ENCODE results near the gene SEMA3D. TPM values are rescaled to one million over a fixed set of nuclear protein-coding genes. Genes with fewer than 3 reads are reported as not detected.

SEMA3D gene
- total RNA-seq, 3 donors from 2014 or later (not counting 1 experiment from before 2014, with no cell fraction given): not detected

DNA sequence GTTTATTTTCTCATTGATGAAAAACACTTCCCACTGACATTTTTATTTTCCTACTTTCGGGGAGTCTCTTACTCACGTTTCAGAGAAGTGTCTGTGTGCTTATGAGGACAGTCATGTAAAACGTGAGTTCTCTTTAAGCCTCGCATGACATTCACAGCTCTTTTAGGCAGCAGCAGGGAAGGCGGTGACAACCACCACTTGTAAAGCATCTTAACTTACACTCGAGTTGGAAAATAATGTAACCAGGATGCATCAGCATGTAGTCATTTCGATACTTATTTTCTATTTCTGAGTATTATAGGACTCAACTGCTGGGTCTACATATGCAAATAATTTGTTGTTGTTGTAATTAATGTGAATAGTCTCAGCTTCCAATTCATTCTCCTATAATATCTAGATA, 153.6 kb downstream of the SEMA3D start:
- Histone ChIP-seq H3K4me1 (ENCODE audit: control insufficient read depth, insufficient read depth, low read length) (no peaks in the 10 kb centered on the region), H3K4me3 (ENCODE audit: low read length) (no peak overlapping the region), H3K36me3 (ENCODE audit: control insufficient read depth, insufficient read depth, low read length) (no peaks in the 10 kb centered on the region), H3K9me3 (ENCODE audit: control insufficient read depth, insufficient read depth, low read length) (no peaks in the 10 kb centered on the region), H3K27ac (ENCODE audit: low read length) (no peak overlapping the region), H3K27me3 (ENCODE audit: control insufficient read depth, insufficient read depth, low read length) (no peaks in the 10 kb centered on the region)
- WGBS (ENCODE audit: insufficient coverage): 73% methylated on average over 6 of the region's 7 CpGs
- Mint-ChIP-seq H3K36me3 (no peaks in the 10 kb centered on the region), H3K27ac (no peak overlapping the region), H3K4me1 (no peaks in the 10 kb centered on the region), H3K4me3 (no peak overlapping the region), H3K9me3 (peaks cover 0 to 5% of the 10 kb centered on the region in 2 donors), H3K27me3 (ENCODE audit: low read depth in 2 of 2) (no peaks in the 10 kb centered on the region)
- DNase-seq (no peak), ATAC-seq (no peak)
- TF ChIP-seq, protein P1, sequence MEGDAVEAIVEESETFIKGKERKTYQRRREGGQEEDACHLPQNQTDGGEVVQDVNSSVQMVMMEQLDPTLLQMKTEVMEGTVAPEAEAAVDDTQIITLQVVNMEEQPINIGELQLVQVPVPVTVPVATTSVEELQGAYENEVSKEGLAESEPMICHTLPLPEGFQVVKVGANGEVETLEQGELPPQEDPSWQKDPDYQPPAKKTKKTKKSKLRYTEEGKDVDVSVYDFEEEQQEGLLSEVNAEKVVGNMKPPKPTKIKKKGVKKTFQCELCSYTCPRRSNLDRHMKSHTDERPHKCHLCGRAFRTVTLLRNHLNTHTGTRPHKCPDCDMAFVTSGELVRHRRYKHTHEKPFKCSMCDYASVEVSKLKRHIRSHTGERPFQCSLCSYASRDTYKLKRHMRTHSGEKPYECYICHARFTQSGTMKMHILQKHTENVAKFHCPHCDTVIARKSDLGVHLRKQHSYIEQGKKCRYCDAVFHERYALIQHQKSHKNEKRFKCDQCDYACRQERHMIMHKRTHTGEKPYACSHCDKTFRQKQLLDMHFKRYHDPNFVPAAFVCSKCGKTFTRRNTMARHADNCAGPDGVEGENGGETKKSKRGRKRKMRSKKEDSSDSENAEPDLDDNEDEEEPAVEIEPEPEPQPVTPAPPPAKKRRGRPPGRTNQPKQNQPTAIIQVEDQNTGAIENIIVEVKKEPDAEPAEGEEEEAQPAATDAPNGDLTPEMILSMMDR (IDR thresholded peaks at IDR 0.05): no peak
- intact Hi-C loops (cut with micrococcal nuclease): no loop called here

DNA sequence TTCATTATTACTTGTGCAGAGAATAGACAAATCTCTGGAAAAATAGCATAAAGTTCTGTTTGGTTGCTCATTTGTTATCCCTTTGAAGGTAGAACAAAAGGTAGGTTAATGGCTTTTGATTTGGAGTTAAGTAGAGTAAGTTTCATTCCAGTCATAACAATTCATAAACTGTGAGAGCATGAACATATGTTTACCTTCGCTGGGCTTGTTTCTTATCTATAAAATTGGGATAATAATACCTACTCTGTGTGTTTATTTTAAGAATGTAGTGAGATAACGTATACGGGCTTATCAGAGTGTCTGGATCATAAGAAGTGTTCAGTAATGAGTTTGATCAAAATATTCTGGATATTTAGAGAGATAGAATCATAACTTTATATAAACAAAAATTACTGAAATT, 155.4 kb downstream of the SEMA3D start:
- Histone ChIP-seq H3K9me3 (ENCODE audit: control insufficient read depth, insufficient read depth, low read length) (no peaks in the 10 kb centered on the region), H3K4me3 (ENCODE audit: low read length) (no peak overlapping the region), H3K27me3 (ENCODE audit: control insufficient read depth, insufficient read depth, low read length) (no peaks in the 10 kb centered on the region), H3K4me1 (ENCODE audit: control insufficient read depth, insufficient read depth, low read length) (no peaks in the 10 kb centered on the region), H3K27ac (ENCODE audit: low read length) (no peak overlapping the region), H3K36me3 (ENCODE audit: control insufficient read depth, insufficient read depth, low read length) (no peaks in the 10 kb centered on the region)
- TF ChIP-seq, protein P1 (IDR thresholded peaks at IDR 0.05): no peak
- WGBS (ENCODE audit: insufficient coverage): no CpG with 5 or more reads among the region's 3 CpGs
- peaks cover 0 to 4% of the 10 kb centered on the region in 2 donors for H3K9me3 Mint-ChIP-seq
- H3K4me3 Mint-ChIP-seq: no peak overlapping the region
- H3K27ac Mint-ChIP-seq: no peak overlapping the region
- ATAC-seq: no peak
- no peaks in the 10 kb centered on the region for H3K27me3 Mint-ChIP-seq (ENCODE audit: low read depth in 2 of 2)
- H3K36me3 Mint-ChIP-seq: no peaks in the 10 kb centered on the region
- no peak for DNase-seq
- no peaks in the 10 kb centered on the region for H3K4me1 Mint-ChIP-seq
- intact Hi-C loops (cut with micrococcal nuclease): no loop called here

DNA sequence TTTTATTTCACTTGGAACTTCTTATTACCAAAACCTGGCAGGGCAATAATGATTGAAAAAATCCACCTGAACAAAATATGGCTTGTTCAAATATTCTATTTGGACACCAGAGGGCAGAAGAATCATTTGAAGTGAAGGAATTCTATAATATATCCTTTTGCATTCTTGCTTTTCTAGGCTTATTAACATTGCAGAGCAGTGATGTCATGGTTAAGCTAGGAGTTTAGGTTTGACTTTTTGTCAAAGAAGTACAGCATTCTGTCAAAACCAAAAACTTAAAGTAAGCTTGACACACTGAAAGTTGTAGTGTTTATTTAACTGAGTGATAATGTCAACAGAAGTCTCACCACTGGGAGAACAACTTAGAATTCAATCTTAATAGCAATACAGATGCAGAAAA, 156.0 kb downstream of the SEMA3D start:
- no peaks in the 10 kb centered on the region for H3K36me3 ChIP-seq (ENCODE audit: control insufficient read depth, insufficient read depth, low read length)
- Mint-ChIP-seq H3K4me1 (no peaks in the 10 kb centered on the region), H3K27me3 (ENCODE audit: low read depth in 2 of 2) (no peaks in the 10 kb centered on the region), H3K27ac (no peak overlapping the region), H3K36me3 (no peaks in the 10 kb centered on the region), H3K9me3 (peaks cover 0 to 4% of the 10 kb centered on the region in 2 donors), H3K4me3 (no peak overlapping the region)
- DNase-seq (no peak), ATAC-seq (no peak)
- TF ChIP-seq, protein P1 (IDR thresholded peaks at IDR 0.05): no peak
- H3K27ac ChIP-seq (ENCODE audit: low read length): no peak overlapping the region
- H3K9me3 ChIP-seq (ENCODE audit: control insufficient read depth, insufficient read depth, low read length): no peaks in the 10 kb centered on the region
- no peaks in the 10 kb centered on the region for H3K27me3 ChIP-seq (ENCODE audit: control insufficient read depth, insufficient read depth, low read length)
- intact Hi-C loops (cut with micrococcal nuclease): no loop called here
- no peak overlapping the region for H3K4me3 ChIP-seq (ENCODE audit: low read length)
- H3K4me1 ChIP-seq (ENCODE audit: control insufficient read depth, insufficient read depth, low read length): no peaks in the 10 kb centered on the region

DNA sequence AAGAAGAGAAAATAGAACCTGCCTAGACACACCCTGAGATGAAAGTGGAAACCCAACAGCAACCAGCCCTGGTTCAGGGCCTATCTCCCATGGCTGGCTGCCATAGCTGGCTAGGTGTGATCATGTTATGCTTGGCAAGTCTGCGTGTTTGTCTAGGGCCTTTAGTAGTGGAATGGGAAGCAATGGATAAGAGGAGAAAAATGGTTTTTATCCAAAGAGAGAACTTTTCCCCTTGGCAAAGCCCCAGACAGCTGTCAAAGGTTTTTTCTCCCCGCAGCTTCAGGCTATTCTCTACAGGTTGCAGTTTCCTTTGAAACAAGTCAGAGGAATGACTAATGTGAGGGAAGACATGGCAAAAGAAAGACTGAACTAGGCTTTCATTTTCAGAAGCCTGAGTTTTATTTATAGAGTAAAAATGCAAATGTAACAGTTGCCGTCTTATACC, 161.5 kb downstream of the SEMA3D start:
- Mint-ChIP-seq H3K4me1 (no peaks in the 10 kb centered on the region), H3K36me3 (no peaks in the 10 kb centered on the region), H3K9me3 (peaks cover 0 to 4% of the 10 kb centered on the region in 2 donors), H3K27me3 (ENCODE audit: low read depth in 2 of 2) (no peaks in the 10 kb centered on the region), H3K4me3 (no peak overlapping the region), H3K27ac (no peak overlapping the region)
- no peak overlapping the region for H3K4me3 ChIP-seq (ENCODE audit: low read length)
- TF ChIP-seq, protein P1 (IDR thresholded peaks at IDR 0.05): no peak
- WGBS (ENCODE audit: insufficient coverage): 87% methylated on average over 2 of the region's 3 CpGs
- no peaks in the 10 kb centered on the region for H3K36me3 ChIP-seq (ENCODE audit: control insufficient read depth, insufficient read depth, low read length)
- no peaks in the 10 kb centered on the region for H3K9me3 ChIP-seq (ENCODE audit: control insufficient read depth, insufficient read depth, low read length)
- H3K4me1 ChIP-seq (ENCODE audit: control insufficient read depth, insufficient read depth, low read length): no peaks in the 10 kb centered on the region
- no peak overlapping the region for H3K27ac ChIP-seq (ENCODE audit: low read length)
- ATAC-seq (no peak), DNase-seq (no peak)
- no peaks in the 10 kb centered on the region for H3K27me3 ChIP-seq (ENCODE audit: control insufficient read depth, insufficient read depth, low read length)
- intact Hi-C loops (cut with micrococcal nuclease): no loop called here

Measured in natural killer cell (primary cell).